ENCODE data around the gene CPHXL. TPM values are rescaled to one million over a fixed set of nuclear protein-coding genes. Genes with fewer than 3 reads are reported as not detected.

The CPHXL gene
- total and polyA plus RNA-seq, 2 of the 4 experiments (the other 2 are of a cell fraction): not detected

GRCh38 chr16:75676909-75677308 is 49.4 kb downstream of the CPHXL start, which contains the start of gene CPHXL2:
CPHXL2 (minus strand) TSS chr16:75677009; CDS start chr16:75676999, 10 bp downstream.
- ChIA-PET CTCF (no interaction called here), POLR2A (ENCODE audit: unreplicated experiment) (no interaction called here)
- dilution Hi-C loops (cut with HindIII; ENCODE audit: low sequenced_read_pairs, unreplicated experiment): no loop called here

More at GRCh38 chr16:75676909-75677308, 49.4 kb downstream of the CPHXL start, which contains the start of gene CPHXL2:
- no peaks in the 10 kb centered on the region for H3K36me3 ChIP-seq (ENCODE audit: control insufficient read depth, insufficient read depth, low read length)
- no peaks in the 10 kb centered on the region for H3K79me1 ChIP-seq (ENCODE audit: low read depth in 1 of 2, low read length in 2 of 2)
- no peak for TF ChIP-seq CTCF (conservative IDR thresholded peaks at IDR 0.05; ENCODE audit: low read depth, low read length)
- no peak for TF ChIP-seq NFE2L2 (IDR thresholded peaks at IDR 0.05; ENCODE audit: low read depth, low read length)
- no peak for TF ChIP-seq MXI1 (IDR thresholded peaks at IDR 0.05; ENCODE audit: borderline replicate concordance, low read depth, low read length)
- no peak for TF ChIP-seq BHLHE40 (IDR thresholded peaks at IDR 0.05; ENCODE audit: low read depth, low read length)
- no peak for TF ChIP-seq RCOR1 (IDR thresholded peaks at IDR 0.05; ENCODE audit: insufficient replicate concordance, low read length)
- no peak for TF ChIP-seq CHD1 (IDR thresholded peaks at IDR 0.05; ENCODE audit: low read depth, low read length)
- no peak for TF ChIP-seq FOS (IDR thresholded peaks at IDR 0.05; ENCODE audit: low read depth, low read length)
- TF ChIP-seq MAZ (IDR thresholded peaks at IDR 0.05; ENCODE audit: borderline replicate concordance, low read depth, low read length): no peak
- H2AK5ac ChIP-seq (ENCODE audit: low read depth, low read length): no peak within 1 kb of the TSS
- H2BK20ac ChIP-seq (ENCODE audit: low read depth, low read length): no peak within 1 kb of the TSS
- H4K20me1 ChIP-seq (ENCODE audit: insufficient read depth, low read length): no peaks in the 10 kb centered on the region
- no peak within 1 kb of the TSS for H3K18ac ChIP-seq (ENCODE audit: low read depth, low read length)
- H2BK5ac ChIP-seq (ENCODE audit: low read depth, low read length, poor library complexity, severe bottlenecking): no peak within 1 kb of the TSS
- H3K9me3 ChIP-seq (ENCODE audit: control insufficient read depth, insufficient read depth, low read length): no peaks in the 10 kb centered on the region
- BruUV-seq (replicated peaks): no TSS peak
- no peak within 1 kb of the TSS for H3K4me3 ChIP-seq (ENCODE audit: insufficient read depth, low read depth, low read length)
- H3K27ac ChIP-seq (ENCODE audit: insufficient read depth, low read length): no peak within 1 kb of the TSS
- no peak within 1 kb of the TSS for H3K56ac ChIP-seq (ENCODE audit: extremely low read depth, insufficient read depth, low read length)
- intact Hi-C loops (cut with micrococcal nuclease) (no loop called here), in situ Hi-C loops (cut with MboI; ENCODE audit: low sequenced_read_pairs) (no loop called here)
- no peak within 1 kb of the TSS for H3K23ac ChIP-seq (ENCODE audit: low read depth, low read length)
- no peak within 1 kb of the TSS for H3K14ac ChIP-seq (replicated peaks; ENCODE audit: low read depth, low read length)
- H3K4me2 ChIP-seq (ENCODE audit: low read depth, low read length): no peak within 1 kb of the TSS
- no peaks in the 10 kb centered on the region for H3K27me3 ChIP-seq (ENCODE audit: control insufficient read depth, insufficient read depth, low read length)
- no peak within 1 kb of the TSS for H2BK120ac ChIP-seq (ENCODE audit: low read depth, low read length)
- H3K9me1 ChIP-seq (ENCODE audit: insufficient read depth, low read length): no peaks in the 10 kb centered on the region
- H2AK9ac ChIP-seq (replicated peaks; ENCODE audit: low read depth, low read length, poor library complexity): no peak within 1 kb of the TSS
- no peak within 1 kb of the TSS for H3K9ac ChIP-seq (ENCODE audit: low read depth, low read length)
- no peak for ATAC-seq (ENCODE audit: low read depth)
- H2BK15ac ChIP-seq (ENCODE audit: low read depth, low read length): no peak within 1 kb of the TSS
- H3K4ac ChIP-seq (ENCODE audit: low read depth, low read length): no peak within 1 kb of the TSS
- H2AFZ ChIP-seq (replicated peaks; ENCODE audit: low read length, poor library complexity): no peak within 1 kb of the TSS
- H4K91ac ChIP-seq (ENCODE audit: insufficient read depth, low read depth, low read length): no peak within 1 kb of the TSS
- DNase-seq: no peak
- H3K4me1 ChIP-seq (ENCODE audit: control insufficient read depth, insufficient read depth, low read length): no peaks in the 10 kb centered on the region
- no peak within 1 kb of the TSS for H4K8ac ChIP-seq (ENCODE audit: low read depth in 2 of 2, low read length in 2 of 2)
- no CpG with 5 or more reads among the region's 4 CpGs for WGBS, 2 experiments (ENCODE audit: extremely low coverage in 2 of 2, insufficient read length in 1 of 2)
- H4K5ac ChIP-seq (ENCODE audit: low read depth, low read length): no peak within 1 kb of the TSS

All from IMR-90 (cell line).